DOHH2 (cell line): Measurements from ENCODE around the gene SYVN1.
"Not testable (repeated sequence)": the region's sequence is repeated elsewhere in the genome, so short reads cannot be mapped to it uniquely, and the experiment has no call there.

Source experiments
- H3F3A ChIP-seq: fragments of 200-600 bp; sonication (generic), shearing (Covaris generic); 2 replicates; pipeline ENCODE4 v1.6.0; 2016; ENCODE audit warnings: antibody characterized with exemption, mild to moderate bottlenecking; ENCODE audit not compliant: control insufficient read depth, insufficient read depth
- H3K27ac ChIP-seq: fragments of 200-600 bp; sonication (generic); 2 replicates; pipeline ENCODE4 v1.5.1; 2014; ENCODE audit warnings: low read depth, mild to moderate bottlenecking, low read length, moderate library complexity
- H3K27me3 ChIP-seq: fragments of 200-600 bp; sonication (generic); 2 replicates; pipeline ENCODE4 v1.6.1; 2014; ENCODE audit warnings: mild to moderate bottlenecking, low read length, mixed read lengths; ENCODE audit not compliant: control insufficient read depth
- H3K36me3 ChIP-seq: fragments of 200-600 bp; sonication (generic); 2 replicates; pipeline ENCODE4 v1.6.1; 2014; ENCODE audit warnings: mild to moderate bottlenecking, low read length, moderate library complexity, mixed read lengths; ENCODE audit not compliant: control insufficient read depth
- H3K4me1 ChIP-seq: fragments of 200-600 bp; sonication (generic); 2 replicates; pipeline ENCODE4 v1.6.1; 2014; ENCODE audit warnings: mild to moderate bottlenecking, low read length, mixed read lengths; ENCODE audit not compliant: control insufficient read depth
- H3K4me2 ChIP-seq: fragments of 200-600 bp; sonication (generic); 2 replicates; pipeline ENCODE4 v1.6.0; 2014; ENCODE audit warnings: mild to moderate bottlenecking, low read length, moderate library complexity
- H3K4me3 ChIP-seq: fragments of 200-600 bp; sonication (generic); 2 replicates; pipeline ENCODE4 v1.5.1; 2014; ENCODE audit warnings: mild to moderate bottlenecking, low read length, mixed read lengths
- H3K79me2 ChIP-seq: fragments of 200-600 bp; sonication (generic); 2 replicates; pipeline ENCODE4 v1.6.1; 2014; ENCODE audit warnings: mild to moderate bottlenecking, low read length, mixed read lengths; ENCODE audit not compliant: control insufficient read depth
- H3K9me2 ChIP-seq: fragments of 200-600 bp; sonication (generic); replicated peaks from 2 replicates; pipeline ENCODE4 v1.6.1; 2014; ENCODE audit warnings: mild to moderate bottlenecking, low read length, mixed read lengths; ENCODE audit not compliant: control insufficient read depth
- H3K9me3 ChIP-seq: fragments of 200-600 bp; sonication (generic); 2 replicates; pipeline ENCODE4 v1.6.1; 2014; ENCODE audit warnings: antibody characterized with exemption, low read length, mixed read lengths; ENCODE audit not compliant: control insufficient read depth, insufficient read depth
- H4K20me1 ChIP-seq: fragments of 200-600 bp; sonication (generic); 2 replicates; pipeline ENCODE4 v1.6.0; 2014; ENCODE audit warnings: low read depth, mild to moderate bottlenecking, antibody characterized with exemption, low read length, moderate library complexity; ENCODE audit not compliant: control insufficient read depth, insufficient read depth
- EZH2phosphoT487 ChIP-seq: fragments of 200-600 bp; sonication (generic); IDR thresholded peaks from 2 replicates; pipeline ENCODE4 v1.6.1; 2017; ENCODE audit warnings: borderline replicate concordance, mild to moderate bottlenecking, antibody characterized with exemption, low read length, moderate library complexity, mixed read lengths
- TF ChIP-seq, protein P1 (sequence below): fragments of 200-600 bp; sonication (generic); IDR thresholded peaks from one replicate; pipeline ENCODE4 v1.5.1; 2014; ENCODE audit warnings: antibody characterized with exemption, mild to moderate bottlenecking, low read depth, low read length; ENCODE audit not compliant: poor library complexity, severe bottlenecking

Gene SYVN1

GRCh38 chr11:65121447-65121864, 12.9 kb downstream of the SYVN1 start:
- TF ChIP-seq, protein P1, sequence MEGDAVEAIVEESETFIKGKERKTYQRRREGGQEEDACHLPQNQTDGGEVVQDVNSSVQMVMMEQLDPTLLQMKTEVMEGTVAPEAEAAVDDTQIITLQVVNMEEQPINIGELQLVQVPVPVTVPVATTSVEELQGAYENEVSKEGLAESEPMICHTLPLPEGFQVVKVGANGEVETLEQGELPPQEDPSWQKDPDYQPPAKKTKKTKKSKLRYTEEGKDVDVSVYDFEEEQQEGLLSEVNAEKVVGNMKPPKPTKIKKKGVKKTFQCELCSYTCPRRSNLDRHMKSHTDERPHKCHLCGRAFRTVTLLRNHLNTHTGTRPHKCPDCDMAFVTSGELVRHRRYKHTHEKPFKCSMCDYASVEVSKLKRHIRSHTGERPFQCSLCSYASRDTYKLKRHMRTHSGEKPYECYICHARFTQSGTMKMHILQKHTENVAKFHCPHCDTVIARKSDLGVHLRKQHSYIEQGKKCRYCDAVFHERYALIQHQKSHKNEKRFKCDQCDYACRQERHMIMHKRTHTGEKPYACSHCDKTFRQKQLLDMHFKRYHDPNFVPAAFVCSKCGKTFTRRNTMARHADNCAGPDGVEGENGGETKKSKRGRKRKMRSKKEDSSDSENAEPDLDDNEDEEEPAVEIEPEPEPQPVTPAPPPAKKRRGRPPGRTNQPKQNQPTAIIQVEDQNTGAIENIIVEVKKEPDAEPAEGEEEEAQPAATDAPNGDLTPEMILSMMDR, result no peak
- no peak for TF ChIP-seq EZH2phosphoT487
- Histone ChIP-seq H4K20me1 (peaks cover 3% of the 10 kb centered on the region; the same call in 1 of the 2 replicates), H3K4me2 (peak overlapping the region; percentile 86), H3K9me2 (no peaks in the 10 kb centered on the region), H3K4me1 (peaks cover 56% of the 10 kb centered on the region), H3K4me3 (peak overlapping the region; percentile 100), H3K27me3 (no peaks in the 10 kb centered on the region), H3K36me3 (peaks cover 85% of the 10 kb centered on the region), H3K9me3 (no peaks in the 10 kb centered on the region), H3K27ac (peak overlapping the region; percentile 86), H3F3A (peaks cover 50% of the 10 kb centered on the region), H3K79me2 (peaks cover 71% of the 10 kb centered on the region)

GRCh38 chr11:65120831-65121230, 13.5 kb downstream of the SYVN1 start:
- H3K27me3 ChIP-seq, result no peaks in the 10 kb centered on the region
- H3K36me3 ChIP-seq, result peaks cover 85% of the 10 kb centered on the region
- peak overlapping the region; percentile 86 for H3K4me2 ChIP-seq
- H3K4me1 ChIP-seq, result peaks cover 62% of the 10 kb centered on the region
- H3K4me3 ChIP-seq, result peak overlapping the region; percentile 100
- H3K9me3 ChIP-seq, result no peaks in the 10 kb centered on the region
- H3K79me2 ChIP-seq, result peaks cover 77% of the 10 kb centered on the region
- peaks cover 47% of the 10 kb centered on the region for H3F3A ChIP-seq
- H3K27ac ChIP-seq, result peak overlapping the region; percentile 86
- peaks cover 3% of the 10 kb centered on the region; the same call in 1 of the 2 replicates for H4K20me1 ChIP-seq
- no peaks in the 10 kb centered on the region for H3K9me2 ChIP-seq
- no peak for TF ChIP-seq EZH2phosphoT487
- TF ChIP-seq, protein P1, result no peak

GRCh38 chr11:65119670-65119995, 14.7 kb downstream of the SYVN1 start:
- peaks cover 82% of the 10 kb centered on the region for H3K79me2 ChIP-seq
- H3K4me2 ChIP-seq, result peak overlapping the region; percentile 86
- TF ChIP-seq, protein P1, result no peak
- no peak for TF ChIP-seq EZH2phosphoT487
- peaks cover 70% of the 10 kb centered on the region for H3K4me1 ChIP-seq
- peaks cover 3% of the 10 kb centered on the region; the same call in 1 of the 2 replicates for H4K20me1 ChIP-seq
- peak overlapping the region; percentile 86 for H3K27ac ChIP-seq
- peak overlapping the region; percentile 100; the same call in 1 of the 2 replicates for H3K4me3 ChIP-seq
- H3K9me2 ChIP-seq, result no peaks in the 10 kb centered on the region
- peaks cover 40% of the 10 kb centered on the region for H3F3A ChIP-seq
- no peaks in the 10 kb centered on the region for H3K9me3 ChIP-seq
- peaks cover 85% of the 10 kb centered on the region for H3K36me3 ChIP-seq
- H3K27me3 ChIP-seq, result no peaks in the 10 kb centered on the region

- not testable (repeated sequence) for H3K27me3 ChIP-seq, H4K20me1 ChIP-seq, H3K9me2 ChIP-seq, H3K4me3 ChIP-seq, H3K9me3 ChIP-seq
- Histone ChIP-seq H3K27ac (peak overlapping the region; percentile 86), H3F3A (peaks cover 36% of the 10 kb centered on the region), H3K79me2 (peaks cover 82% of the 10 kb centered on the region), H3K36me3 (peaks cover 85% of the 10 kb centered on the region), H3K4me1 (peaks cover 71% of the 10 kb centered on the region), H3K4me2 (peak overlapping the region; percentile 86)
Observed at GRCh38 chr11:65118891-65119669, 15.2 kb downstream of the SYVN1 start.
